ENCODE measurements around the gene RSRP1. TPM values are rescaled to one million over a fixed set of nuclear protein-coding genes. Genes with fewer than 3 reads are reported as not detected.
A peak's percentile ranks its signal among the peaks of the same experiment; 100 is the strongest.
"Not testable (repeated sequence)": the region's sequence is repeated elsewhere in the genome, so short reads cannot be mapped to it uniquely, and the experiment has no call there.

Gene RSRP1
- total and polyA plus RNA-seq, 5 donors from 2014 or later = 50.9 to 571 (median 64.3) TPM

DNA sequence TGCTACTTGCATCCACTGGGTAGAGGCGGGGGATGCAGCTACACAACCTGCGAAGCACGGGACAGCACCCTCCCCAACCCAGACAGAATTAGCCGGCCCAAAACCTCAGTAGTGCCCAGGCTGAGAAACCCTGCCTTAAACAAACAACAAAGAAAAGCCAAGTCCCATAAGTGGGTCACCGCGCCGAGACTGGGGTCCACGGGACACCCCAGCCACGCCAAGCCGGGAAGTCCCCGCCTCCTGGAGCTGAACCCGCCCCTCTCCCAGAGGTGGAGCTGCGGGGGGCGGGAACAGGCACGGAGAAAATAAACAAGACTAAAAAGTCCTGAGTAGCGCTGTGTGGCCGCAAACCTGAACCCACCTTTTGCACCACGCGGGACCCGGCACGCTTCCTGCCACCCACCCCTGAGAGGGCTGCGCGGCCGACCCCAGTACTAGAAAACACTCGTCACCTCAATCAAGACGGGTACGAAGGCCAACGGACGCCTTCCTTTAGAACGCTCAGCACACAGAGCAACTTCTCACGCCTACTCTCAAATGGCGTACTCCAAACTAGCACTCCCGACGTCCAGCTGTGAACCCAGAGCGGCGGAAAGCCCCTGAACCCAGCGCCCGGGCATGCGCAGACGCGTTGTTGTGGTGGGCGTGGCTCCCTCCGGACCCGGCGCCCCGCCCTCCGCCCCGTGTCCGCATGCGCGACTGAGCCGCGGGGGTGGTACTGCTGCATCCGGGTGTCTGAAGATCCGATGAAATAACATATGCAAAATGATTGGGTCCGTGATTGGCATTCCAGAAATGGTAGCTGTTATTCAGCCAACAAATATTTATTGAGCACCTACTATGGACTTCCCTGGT lies 20.3 kb upstream of the RSRP1 start:
- not testable (repeated sequence) for H3K4me1 ChIP-seq (ENCODE audit: control insufficient read depth, insufficient read depth, low read length, poor library complexity, severe bottlenecking); H3K36me3 Mint-ChIP-seq; H3K27me3 Mint-ChIP-seq; H3K9me3 ChIP-seq (ENCODE audit: control insufficient read depth in 2 of 2, low read length in 2 of 2); H3K9me3 Mint-ChIP-seq; H3K27me3 ChIP-seq (ENCODE audit: control insufficient read depth, insufficient read depth, low read length); H3K36me3 ChIP-seq (ENCODE audit: control insufficient read depth, insufficient read depth, low read length)
- Mint-ChIP-seq H3K4me1 (peaks cover 7 to 24% (median 11%) of the 10 kb centered on the region in 4 donors), H3K27ac (peak overlapping the region; percentile 83 to 92 (median 84)), H3K4me3 (peak overlapping the region; percentile 89 to 98 (median 94))
- peak; percentile 85 to 93 (median 86) for DNase-seq
- peak overlapping the region; percentile 76 for H3K4me3 ChIP-seq (ENCODE audit: low read depth, low read length)
- H3K27ac ChIP-seq (ENCODE audit: insufficient read depth, low read length, poor library complexity, severe bottlenecking) = peak overlapping the region; percentile 74
- peak; percentile 75 to 78 for ATAC-seq (ENCODE audit: low read depth in 2 of 2)

DNA sequence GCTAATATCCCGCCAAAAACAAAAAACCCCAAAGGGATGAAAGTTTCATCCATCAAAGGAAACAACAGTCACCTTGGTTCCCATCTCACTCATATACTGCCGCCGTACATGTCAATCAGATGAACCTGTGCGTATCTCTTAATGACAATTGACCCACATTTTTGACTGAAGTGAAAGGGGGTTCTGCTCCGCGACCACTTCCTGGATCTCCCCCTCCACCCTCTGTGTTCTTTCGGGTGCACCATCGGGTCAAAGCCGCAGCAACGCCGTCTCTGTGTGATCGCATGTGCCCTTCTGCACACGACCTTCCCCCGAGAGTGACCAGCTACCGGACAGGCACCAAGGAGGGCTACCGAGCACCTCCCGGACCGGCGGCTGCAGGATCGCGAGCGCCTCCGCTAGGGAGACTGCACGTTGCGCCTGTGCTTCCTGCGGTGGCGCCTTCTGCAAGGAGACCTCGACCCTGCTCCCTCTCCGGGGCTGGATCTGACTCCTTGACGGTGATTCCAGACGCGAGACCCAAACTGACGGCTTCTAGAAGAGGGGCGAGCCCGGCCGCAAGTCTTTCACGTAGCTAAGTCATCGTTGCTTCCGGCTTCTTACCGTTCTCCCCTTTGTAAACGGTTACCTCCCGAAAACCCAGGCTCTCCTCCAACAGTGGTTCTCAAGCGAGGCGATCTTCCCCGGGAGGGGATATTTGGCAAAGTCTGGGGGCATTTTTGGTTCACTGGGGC lies 19.5 kb upstream of the RSRP1 start:
- H3K27me3 ChIP-seq (ENCODE audit: control insufficient read depth, insufficient read depth, low read length); H3K4me1 ChIP-seq (ENCODE audit: control insufficient read depth, insufficient read depth, low read length, poor library complexity, severe bottlenecking); H3K9me3 ChIP-seq (ENCODE audit: control insufficient read depth in 2 of 2, low read length in 2 of 2); H3K36me3 Mint-ChIP-seq; H3K36me3 ChIP-seq (ENCODE audit: control insufficient read depth, insufficient read depth, low read length); H3K27me3 Mint-ChIP-seq; H3K9me3 Mint-ChIP-seq: not testable (repeated sequence)
- Mint-ChIP-seq H3K4me3 (peak overlapping the region; percentile 93 to 100 (median 96)), H3K4me1 (peaks cover 7 to 30% (median 16%) of the 10 kb centered on the region in 4 donors), H3K27ac (peak overlapping the region; percentile 43 to 93 (median 85))
- ATAC-seq (ENCODE audit: low read depth in 2 of 2) (peak; percentile 31 to 33), DNase-seq (peak in 2 of 3 donors; percentile 54 to 63)
- Histone ChIP-seq H3K27ac (ENCODE audit: insufficient read depth, low read length, poor library complexity, severe bottlenecking) (peak overlapping the region; percentile 41), H3K4me3 (ENCODE audit: low read depth, low read length) (peak overlapping the region; percentile 83)

- not testable (repeated sequence) for H3K27ac Mint-ChIP-seq; DNase-seq; H3K9me3 ChIP-seq (ENCODE audit: control insufficient read depth in 2 of 2, low read length in 2 of 2); H3K27ac ChIP-seq (ENCODE audit: insufficient read depth, low read length, poor library complexity, severe bottlenecking); H3K36me3 Mint-ChIP-seq; H3K36me3 ChIP-seq (ENCODE audit: control insufficient read depth, insufficient read depth, low read length); H3K9me3 Mint-ChIP-seq; H3K4me3 ChIP-seq (ENCODE audit: low read depth, low read length); H3K27me3 Mint-ChIP-seq; H3K27me3 ChIP-seq (ENCODE audit: control insufficient read depth, insufficient read depth, low read length); H3K4me1 ChIP-seq (ENCODE audit: control insufficient read depth, insufficient read depth, low read length, poor library complexity, severe bottlenecking); ATAC-seq (ENCODE audit: low read depth in 2 of 2)
- Mint-ChIP-seq H3K4me1 (peaks cover 5 to 46% (median 28%) of the 10 kb centered on the region in 4 donors), H3K4me3 (peak overlapping the region in 2 of 4 donors; percentile 19 to 21)
Measured at GRCh38 chr1:25260336-25260735, 13.1 kb upstream of the RSRP1 start.

DNA sequence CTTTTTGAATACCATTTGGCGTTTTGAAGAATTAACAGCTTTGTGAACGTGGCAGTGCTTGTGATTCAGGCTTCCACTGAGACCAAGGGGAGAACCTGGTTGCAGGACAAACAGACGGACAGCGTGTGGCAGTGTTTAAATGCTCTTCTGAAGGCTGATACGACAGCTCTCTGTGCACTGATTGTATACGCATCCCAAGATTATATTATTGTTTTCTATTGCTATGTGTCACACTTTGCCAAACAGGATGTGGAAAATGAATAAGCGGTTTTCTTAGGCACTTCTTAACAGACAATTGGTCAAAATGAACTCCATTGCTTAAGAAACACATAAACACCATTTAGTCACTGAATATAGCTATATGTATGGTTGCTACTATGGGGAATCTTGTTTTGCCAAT lies 12.6 kb upstream of the RSRP1 start:
- H3K4me1 Mint-ChIP-seq = peaks cover 10 to 51% (median 30%) of the 10 kb centered on the region in 4 donors
- H3K27me3 Mint-ChIP-seq; H3K9me3 ChIP-seq (ENCODE audit: control insufficient read depth in 2 of 2, low read length in 2 of 2); H3K4me3 Mint-ChIP-seq; DNase-seq; H3K36me3 Mint-ChIP-seq; H3K9me3 Mint-ChIP-seq; H3K27ac Mint-ChIP-seq; H3K36me3 ChIP-seq (ENCODE audit: control insufficient read depth, insufficient read depth, low read length); H3K27me3 ChIP-seq (ENCODE audit: control insufficient read depth, insufficient read depth, low read length); H3K27ac ChIP-seq (ENCODE audit: insufficient read depth, low read length, poor library complexity, severe bottlenecking); H3K4me1 ChIP-seq (ENCODE audit: control insufficient read depth, insufficient read depth, low read length, poor library complexity, severe bottlenecking); H3K4me3 ChIP-seq (ENCODE audit: low read depth, low read length): not testable (repeated sequence)
- peak; percentile 44 to 57 for ATAC-seq (ENCODE audit: low read depth in 2 of 2)

DNA sequence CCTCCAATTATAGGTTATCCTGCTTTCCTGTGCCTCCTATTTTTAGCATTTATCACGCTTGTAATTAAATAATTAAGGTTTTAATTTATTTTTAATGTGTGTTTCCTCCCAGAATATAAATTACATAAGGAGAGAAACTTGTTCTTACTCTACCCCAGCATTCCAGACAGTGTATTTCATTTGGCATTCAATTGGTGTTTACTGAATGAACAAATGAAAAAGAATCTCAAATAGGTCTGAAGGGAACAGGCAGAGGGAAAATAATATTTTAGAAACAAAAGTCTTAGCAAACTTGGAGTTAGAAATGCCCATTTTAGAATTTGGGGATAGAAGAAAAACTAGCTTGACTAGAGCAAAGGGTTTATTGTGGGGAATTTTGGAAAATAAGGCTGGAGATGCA lies 9.9 kb upstream of the RSRP1 start:
- H3K27me3 ChIP-seq (ENCODE audit: control insufficient read depth, insufficient read depth, low read length) = no peaks in the 10 kb centered on the region
- Mint-ChIP-seq H3K9me3 (no peaks in the 10 kb centered on the region), H3K36me3 (no peaks in the 10 kb centered on the region), H3K4me1 (peaks cover 12 to 36% (median 23%) of the 10 kb centered on the region in 4 donors), H3K27ac (no peak overlapping the region), H3K27me3 (no peaks in the 10 kb centered on the region), H3K4me3 (no peak overlapping the region)
- peaks cover 9% of the 10 kb centered on the region for H3K4me1 ChIP-seq (ENCODE audit: control insufficient read depth, insufficient read depth, low read length, poor library complexity, severe bottlenecking)
- ATAC-seq (ENCODE audit: low read depth in 2 of 2) = no peak
- no peak overlapping the region for H3K4me3 ChIP-seq (ENCODE audit: low read depth, low read length)
- DNase-seq = no peak
- H3K27ac ChIP-seq (ENCODE audit: insufficient read depth, low read length, poor library complexity, severe bottlenecking) = no peak overlapping the region
- H3K9me3 ChIP-seq (ENCODE audit: control insufficient read depth in 2 of 2, low read length in 2 of 2) = no peaks in the 10 kb centered on the region
- H3K36me3 ChIP-seq (ENCODE audit: control insufficient read depth, insufficient read depth, low read length) = peaks cover 1% of the 10 kb centered on the region

- H3K27ac ChIP-seq (ENCODE audit: insufficient read depth, low read length, poor library complexity, severe bottlenecking) = no peak overlapping the region
- no peak for DNase-seq
- H3K27me3 ChIP-seq (ENCODE audit: control insufficient read depth, insufficient read depth, low read length) = no peaks in the 10 kb centered on the region
- Mint-ChIP-seq H3K27ac (peak overlapping the region in 1 of 3 donors; percentile 56), H3K27me3 (no peaks in the 10 kb centered on the region), H3K4me1 (peaks cover 12 to 34% (median 24%) of the 10 kb centered on the region in 4 donors), H3K9me3 (no peaks in the 10 kb centered on the region), H3K4me3 (peak overlapping the region in 1 of 4 donors; percentile 10), H3K36me3 (no peaks in the 10 kb centered on the region)
- H3K4me3 ChIP-seq (ENCODE audit: low read depth, low read length) = no peak overlapping the region
- peaks cover 4% of the 10 kb centered on the region for H3K36me3 ChIP-seq (ENCODE audit: control insufficient read depth, insufficient read depth, low read length)
- peaks cover 9% of the 10 kb centered on the region for H3K4me1 ChIP-seq (ENCODE audit: control insufficient read depth, insufficient read depth, low read length, poor library complexity, severe bottlenecking)
- H3K9me3 ChIP-seq (ENCODE audit: control insufficient read depth in 2 of 2, low read length in 2 of 2) = no peaks in the 10 kb centered on the region
- ATAC-seq (ENCODE audit: low read depth in 2 of 2) = no peak
Measured at GRCh38 chr1:25256578-25256965, 9.3 kb upstream of the RSRP1 start.

DNA sequence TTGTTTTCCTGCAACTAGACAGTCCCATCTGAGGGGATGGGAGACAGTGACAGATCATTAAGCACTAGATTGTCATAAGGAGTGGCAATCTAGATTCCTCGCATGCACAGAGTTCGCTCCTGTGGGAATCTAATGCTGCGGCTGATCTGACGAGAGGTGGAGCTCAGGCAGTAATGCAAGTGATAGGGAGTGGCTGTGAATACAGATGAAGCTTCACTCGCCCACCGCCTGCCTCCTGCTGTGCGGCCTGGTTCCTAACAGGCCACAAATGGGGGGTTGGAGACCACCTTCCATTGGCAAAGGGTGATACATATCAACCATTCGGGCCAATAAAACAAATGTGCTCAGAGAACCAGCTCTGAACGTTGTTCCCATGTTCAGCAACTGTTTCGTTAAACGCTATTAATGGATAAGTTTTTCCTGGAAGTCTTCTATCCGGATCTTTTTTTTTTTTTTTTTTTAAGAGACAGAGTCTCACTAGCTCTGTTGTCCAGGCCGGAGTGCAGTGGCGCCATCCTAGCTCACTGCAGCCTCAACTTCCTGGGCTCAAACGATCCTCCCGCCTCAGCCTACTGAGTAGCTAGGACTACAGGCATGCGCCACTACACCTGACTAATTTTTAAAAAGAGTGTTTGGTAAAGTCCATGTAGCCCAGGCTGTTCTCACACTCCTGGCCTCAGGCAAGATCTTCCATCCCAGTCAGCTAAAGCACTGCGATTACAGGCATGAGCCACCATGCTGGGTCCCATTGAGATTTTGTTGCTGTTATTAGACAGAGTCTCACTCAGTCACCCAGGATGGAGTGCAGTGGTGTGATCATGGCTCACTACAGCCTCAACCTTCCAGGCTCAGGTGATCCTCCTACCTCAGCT lies 8.7 kb upstream of the RSRP1 start:
- H3K27ac Mint-ChIP-seq = peak overlapping the region in 1 of 3 donors; percentile 56

More for the DNA sequence above, 8.7 kb upstream of the RSRP1 start:
- no peaks in the 10 kb centered on the region for H3K9me3 ChIP-seq (ENCODE audit: control insufficient read depth in 2 of 2, low read length in 2 of 2)
- DNase-seq = no peak
- no peaks in the 10 kb centered on the region for H3K27me3 Mint-ChIP-seq
- no peak for ATAC-seq (ENCODE audit: low read depth in 2 of 2)
- H3K4me1 Mint-ChIP-seq = peaks cover 12 to 32% (median 22%) of the 10 kb centered on the region in 4 donors
- H3K9me3 Mint-ChIP-seq = no peaks in the 10 kb centered on the region
- H3K36me3 ChIP-seq (ENCODE audit: control insufficient read depth, insufficient read depth, low read length) = peaks cover 4% of the 10 kb centered on the region
- peak overlapping the region in 1 of 4 donors; percentile 10 for H3K4me3 Mint-ChIP-seq
- H3K27me3 ChIP-seq (ENCODE audit: control insufficient read depth, insufficient read depth, low read length) = no peaks in the 10 kb centered on the region
- H3K36me3 Mint-ChIP-seq = no peaks in the 10 kb centered on the region
- H3K27ac ChIP-seq (ENCODE audit: insufficient read depth, low read length, poor library complexity, severe bottlenecking) = no peak overlapping the region
- no peak overlapping the region for H3K4me3 ChIP-seq (ENCODE audit: low read depth, low read length)
- peaks cover 7% of the 10 kb centered on the region for H3K4me1 ChIP-seq (ENCODE audit: control insufficient read depth, insufficient read depth, low read length, poor library complexity, severe bottlenecking)

Measured in CD4-positive, CD25-positive, alpha-beta regulatory T cell (primary cell).